ENCODE results near the gene PLEKHB2. TPM values are rescaled to one million over a fixed set of nuclear protein-coding genes. Genes with fewer than 3 reads are reported as not detected.

PLEKHB2 gene, protein sequence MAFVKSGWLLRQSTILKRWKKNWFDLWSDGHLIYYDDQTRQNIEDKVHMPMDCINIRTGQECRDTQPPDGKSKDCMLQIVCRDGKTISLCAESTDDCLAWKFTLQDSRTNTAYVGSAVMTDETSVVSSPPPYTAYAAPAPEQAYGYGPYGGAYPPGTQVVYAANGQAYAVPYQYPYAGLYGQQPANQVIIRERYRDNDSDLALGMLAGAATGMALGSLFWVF
- 76.0 to 98.3 TPM (median 78.5 TPM) in 5 replicates for total RNA-seq (2022; extraction: Qiagen RNA extraction)

DNA sequence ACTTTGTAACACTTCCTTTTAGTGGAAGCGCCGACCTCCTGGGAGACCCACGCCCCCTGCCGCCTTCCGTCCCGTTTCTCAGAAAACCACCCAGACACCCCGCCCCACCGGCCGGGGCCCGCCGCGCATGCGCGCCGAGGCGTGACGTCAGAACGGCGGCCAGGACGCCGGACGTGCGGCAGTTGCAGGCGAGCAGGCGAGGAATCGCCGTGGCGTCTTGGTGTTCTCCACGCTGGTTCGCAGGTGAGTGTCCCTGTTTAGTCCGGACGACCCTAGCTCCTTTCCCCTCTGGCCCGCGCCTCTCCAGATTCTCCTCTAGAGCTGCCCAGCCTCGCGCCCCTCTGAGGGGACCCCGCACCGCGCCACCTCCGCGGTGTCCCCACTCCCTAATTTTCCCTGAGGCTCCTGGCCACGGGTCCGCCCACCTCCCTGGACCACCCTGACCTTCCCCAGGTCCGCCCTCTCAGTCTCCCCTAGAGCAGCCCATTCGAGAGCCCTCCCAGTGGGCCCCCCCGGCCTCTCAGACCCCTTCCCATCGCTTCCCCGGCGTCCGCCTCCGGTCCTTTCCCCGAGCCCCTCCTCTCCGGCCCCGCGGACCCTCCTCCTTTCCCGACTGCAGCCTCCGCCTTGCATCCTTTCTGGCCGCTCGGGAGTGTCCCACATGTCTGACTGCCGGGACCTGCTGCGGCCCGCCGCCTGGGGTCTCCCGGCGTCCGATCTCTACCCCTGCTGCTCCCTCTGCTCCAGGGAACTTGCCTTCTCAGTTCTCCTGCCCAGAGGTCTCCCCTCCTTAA lies at the start of gene PLEKHB2:
Gene PLEKHB2 (plus strand): TSS at position 181 of the 794 bp plus-strand sequence. CDS start 15,606 bp downstream, outside the sequence.

DNA sequence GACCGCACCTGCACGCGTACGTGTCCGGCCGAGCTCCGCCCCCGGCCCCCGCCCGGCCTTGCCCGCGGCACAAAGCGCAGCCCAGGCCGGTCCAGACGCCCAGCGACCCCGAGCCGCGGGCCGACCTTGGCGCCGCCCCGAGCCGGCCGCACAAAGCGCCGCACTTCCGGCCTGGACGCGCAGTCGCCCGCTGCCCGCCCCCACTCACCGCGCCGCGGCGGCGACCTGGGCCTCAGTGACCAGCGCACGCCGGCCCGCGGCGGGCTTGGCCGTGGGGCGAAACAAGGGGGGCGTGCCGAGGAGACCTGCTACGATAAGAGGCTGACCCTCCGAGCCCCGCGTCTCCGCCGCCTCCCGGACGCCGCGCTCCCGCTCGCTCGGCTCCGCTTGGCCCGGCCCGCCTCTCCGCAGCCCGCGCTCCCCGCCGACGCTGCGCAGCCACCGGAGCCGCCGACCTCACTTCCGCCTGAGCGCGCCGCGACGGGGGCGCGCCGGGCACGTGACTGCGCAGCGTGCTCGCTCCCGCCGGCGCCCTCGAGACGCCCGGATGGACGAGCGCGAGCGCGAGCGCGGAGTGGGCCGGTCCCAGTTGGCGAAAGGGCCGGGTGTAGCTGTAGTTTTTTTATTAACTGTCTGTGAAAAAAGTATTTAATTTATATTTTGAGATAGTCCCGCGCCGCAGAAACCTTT lies 12.0 kb upstream of the PLEKHB2 start, which contains the start of gene FAM168B:
Gene FAM168B (minus strand): TSS at position 455 of the 690 bp plus-strand sequence. CDS start 10,814 bp downstream, outside the sequence.

Other genes starting within 250 kb of the PLEKHB2 start
- 73.2 to 96.4 TPM (median 86.4 TPM) in 5 replicates for gene FAM168B, start 11.9 kb upstream of the PLEKHB2 start, total RNA-seq (2022; extraction: Qiagen RNA extraction)
- 0.02 to 0.08 TPM (median 0.03 TPM) in 4 of 5 replicates, not detected in the other for gene POTEE, start 104.2 kb downstream of the PLEKHB2 start, total RNA-seq (2022; extraction: Qiagen RNA extraction)

All from A549 treated with Hydrocortisone at 1 μM for 4 hours (cell line).